HEK293 (cell line): Measurements from ENCODE around the gene IGFBPL1.

Source experiments
- CTCF ChIA-PET: fragments of 350-600 bp; formaldehyde crosslinking; extraction: SDS; loops from one replicate; lab custom pipeline; 2021; ENCODE audit warnings: antibody characterized with exemption; lab: Yijun Ruan, JAX
- POLR2A ChIA-PET: fragments of 300-600 bp; formaldehyde crosslinking; extraction: SDS; loops from one replicate; lab custom pipeline; 2020; ENCODE audit warnings: antibody characterized with exemption, inconsistent platforms; lab: Yijun Ruan, JAX
- H3K27ac ChIP-seq: fragments of 200-500 bp; sonication (Bioruptor generic); 2 replicates; pipeline ENCODE4 v1.5.1; 2014; ENCODE audit warnings: low read depth, low read length, control low read depth, inconsistent platforms; ENCODE audit errors: extremely low read depth
- H3K36me3 ChIP-seq, 2 experiments: fragments of 200-500 bp in 1 of 2; sonication (Bioruptor generic) in 1 of 2; 1 replicate in 1 of 2; 2 replicates in 1 of 2; pipeline ENCODE4 v1.5.1; 2014 to 2017; ENCODE audit warnings: inconsistent platforms in 2 of 2, low read length in 2 of 2; ENCODE audit not compliant: control insufficient read depth in 2 of 2, insufficient read depth in 1 of 2
- H3K4me1 ChIP-seq: fragments of 200-500 bp; sonication (Bioruptor generic); 2 replicates; pipeline ENCODE4 v1.5.1; 2014; ENCODE audit warnings: mild to moderate bottlenecking, low read length, inconsistent platforms; ENCODE audit not compliant: control insufficient read depth, insufficient read depth
- H3K4me3 ChIP-seq: 2 replicates; pipeline ENCODE4 v1.5.1; 2011; ENCODE audit warnings: low read depth, mild to moderate bottlenecking, control low read depth, low read length, moderate library complexity
- H3K9me3 ChIP-seq: fragments of 200-500 bp; sonication (Bioruptor generic); 2 replicates; pipeline ENCODE4 v1.5.1; 2014; ENCODE audit warnings: low read depth, low read length, inconsistent platforms; ENCODE audit not compliant: control insufficient read depth, insufficient read depth
- HOXA7 ChIP-seq: sonication (generic); formaldehyde crosslinking; IDR thresholded peaks from 2 replicates; pipeline ENCODE4 v1.8.1; 2022; ENCODE audit warnings: missing genetic modification reagents, borderline replicate concordance
- TCF7L2 ChIP-seq: IDR thresholded peaks from 2 replicates; pipeline ENCODE4 v1.6.1; 2011; ENCODE audit warnings: low read depth, mild to moderate bottlenecking, inconsistent platforms, low read length, moderate library complexity, borderline replicate concordance
- ZNF140 ChIP-seq: fragments of 450-650 bp; formaldehyde crosslinking; IDR thresholded peaks from 2 replicates; pipeline ENCODE4 v1.5.1; 2016; ENCODE audit warnings: missing biosample characterization, missing genetic modification characterization
- ZNF202 ChIP-seq: fragments of 450-650 bp; formaldehyde crosslinking; IDR thresholded peaks from 2 replicates; pipeline ENCODE4 v1.5.1; 2016; ENCODE audit warnings: missing biosample characterization, missing genetic modification characterization, borderline replicate concordance
- ZNF274 ChIP-seq, 2 experiments: fragments of 200-500 bp in 1 of 2; fragments of 450-650 bp in 1 of 2; sonication (Bioruptor generic) in 1 of 2; formaldehyde crosslinking in 1 of 2; IDR thresholded peaks; 2 replicates each; pipeline versions ENCODE4 v1.5.1 to v1.6.1; 2014 to 2016; ENCODE audit warnings: borderline replicate concordance in 1 of 2, inconsistent platforms in 1 of 2, low read length in 1 of 2, missing biosample characterization in 1 of 2, missing genetic modification characterization in 1 of 2
- ZNF341 ChIP-seq: fragments of 450-650 bp; formaldehyde crosslinking; IDR thresholded peaks from 2 replicates; pipeline ENCODE4; 2016; ENCODE audit warnings: low read depth, missing biosample characterization, missing genetic modification characterization
- ZNF596 ChIP-seq: fragments of 450-650 bp; IDR thresholded peaks from 2 replicates; pipeline ENCODE4 v1.5.0; 2018; ENCODE audit warnings: missing biosample characterization, mild to moderate bottlenecking, missing genetic modification characterization, moderate library complexity
- ZNF677 ChIP-seq: fragments of 450-650 bp; IDR thresholded peaks from 2 replicates; pipeline ENCODE4 v1.5.0; 2018; ENCODE audit warnings: missing biosample characterization, mild to moderate bottlenecking, missing genetic modification characterization, moderate library complexity
- ZNF792 ChIP-seq: fragments of 450-650 bp; formaldehyde crosslinking; IDR thresholded peaks from 2 replicates; pipeline ENCODE4 v1.5.1; 2016; ENCODE audit warnings: missing biosample characterization, missing genetic modification characterization
- ZNF843 ChIP-seq: fragments of 450-650 bp; formaldehyde crosslinking; IDR thresholded peaks from 2 replicates; pipeline ENCODE4 v1.5.1; 2016; ENCODE audit warnings: missing biosample characterization, missing genetic modification characterization
- TF ChIP-seq, protein P1 (sequence below): fragments of 450-650 bp; formaldehyde crosslinking; IDR thresholded peaks from 2 replicates; pipeline ENCODE4 v1.5.1; 2016; ENCODE audit warnings: missing biosample characterization, missing genetic modification characterization, borderline replicate concordance
- TF ChIP-seq, protein P2 (sequence below): fragments of 450-650 bp; formaldehyde crosslinking; IDR thresholded peaks from 2 replicates; pipeline ENCODE4 v1.5.1; 2016; ENCODE audit warnings: missing biosample characterization, missing genetic modification characterization, borderline replicate concordance

IGFBPL1 gene

DNA sequence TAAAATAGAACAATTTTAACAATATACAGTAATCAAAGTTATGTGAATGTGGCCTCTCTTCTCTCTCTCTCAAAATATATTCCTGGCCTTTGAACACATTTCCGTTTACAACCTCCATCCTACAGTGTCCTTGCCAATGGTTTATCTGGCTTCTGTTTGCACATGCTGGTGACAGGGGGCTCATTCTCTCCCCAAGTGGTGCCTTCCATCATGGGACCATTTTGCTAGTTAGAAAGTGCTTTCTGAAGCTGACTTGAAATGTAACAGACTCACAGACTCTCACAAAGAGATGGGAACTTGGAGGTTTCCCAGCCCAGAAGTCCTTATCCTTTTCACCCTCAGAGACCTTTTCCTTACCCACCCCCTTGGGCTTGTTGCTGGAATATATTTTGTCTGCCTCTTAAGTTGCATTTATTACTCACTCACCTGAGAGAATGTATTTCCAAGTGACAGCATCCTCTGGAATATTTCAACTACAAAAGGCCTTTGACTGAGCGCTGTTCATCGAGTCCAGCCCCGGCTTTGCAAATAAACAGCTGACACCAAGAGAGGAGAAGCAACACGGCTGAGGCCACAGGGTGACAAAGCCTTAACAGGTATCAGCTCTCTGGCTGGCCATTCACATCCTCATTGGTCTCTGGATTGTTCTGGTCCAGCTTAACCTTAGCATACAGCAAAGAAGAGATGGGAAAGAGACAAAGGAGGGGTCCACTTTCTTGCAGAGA, 49.2 kb downstream of the IGFBPL1 start:
- no peaks in the 10 kb centered on the region for H3K9me3 ChIP-seq
- H3K4me1 ChIP-seq: no peaks in the 10 kb centered on the region
- TF ChIP-seq ZNF202 (tag by site-specific recombination) (no peak), ZNF792 (tag by site-specific recombination) (no peak), ZNF677 (tag by site-specific recombination) (no peak)
- TF ChIP-seq, protein P1, sequence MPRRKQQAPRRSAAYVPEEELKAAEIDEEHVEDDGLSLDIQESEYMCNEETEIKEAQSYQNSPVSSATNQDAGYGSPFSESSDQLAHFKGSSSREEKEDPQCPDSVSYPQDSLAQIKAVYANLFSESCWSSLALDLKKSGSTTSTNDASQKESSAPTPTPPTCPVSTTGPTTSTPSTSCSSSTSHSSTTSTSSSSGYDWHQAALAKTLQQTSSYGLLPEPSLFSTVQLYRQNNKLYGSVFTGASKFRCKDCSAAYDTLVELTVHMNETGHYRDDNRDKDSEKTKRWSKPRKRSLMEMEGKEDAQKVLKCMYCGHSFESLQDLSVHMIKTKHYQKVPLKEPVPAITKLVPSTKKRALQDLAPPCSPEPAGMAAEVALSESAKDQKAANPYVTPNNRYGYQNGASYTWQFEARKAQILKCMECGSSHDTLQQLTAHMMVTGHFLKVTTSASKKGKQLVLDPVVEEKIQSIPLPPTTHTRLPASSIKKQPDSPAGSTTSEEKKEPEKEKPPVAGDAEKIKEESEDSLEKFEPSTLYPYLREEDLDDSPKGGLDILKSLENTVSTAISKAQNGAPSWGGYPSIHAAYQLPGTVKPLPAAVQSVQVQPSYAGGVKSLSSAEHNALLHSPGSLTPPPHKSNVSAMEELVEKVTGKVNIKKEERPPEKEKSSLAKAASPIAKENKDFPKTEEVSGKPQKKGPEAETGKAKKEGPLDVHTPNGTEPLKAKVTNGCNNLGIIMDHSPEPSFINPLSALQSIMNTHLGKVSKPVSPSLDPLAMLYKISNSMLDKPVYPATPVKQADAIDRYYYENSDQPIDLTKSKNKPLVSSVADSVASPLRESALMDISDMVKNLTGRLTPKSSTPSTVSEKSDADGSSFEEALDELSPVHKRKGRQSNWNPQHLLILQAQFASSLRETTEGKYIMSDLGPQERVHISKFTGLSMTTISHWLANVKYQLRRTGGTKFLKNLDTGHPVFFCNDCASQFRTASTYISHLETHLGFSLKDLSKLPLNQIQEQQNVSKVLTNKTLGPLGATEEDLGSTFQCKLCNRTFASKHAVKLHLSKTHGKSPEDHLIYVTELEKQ (tag by site-specific recombination): no peak
- TF ChIP-seq, all 188 proteins: peak for 0
- Histone ChIP-seq H3K36me3 (no peaks in the 10 kb centered on the region), H3K4me3 (no peak overlapping the region), H3K27ac (no peak overlapping the region)
- ChIA-PET CTCF (interaction anchor here (0.6 to 0.8 kb wide), 4 partner anchors 26 to 1285 kb away, joined by 3 to 5 read pairs (median 4); no protein-coding TSS in a partner anchor), POLR2A (no interaction called here)

DNA sequence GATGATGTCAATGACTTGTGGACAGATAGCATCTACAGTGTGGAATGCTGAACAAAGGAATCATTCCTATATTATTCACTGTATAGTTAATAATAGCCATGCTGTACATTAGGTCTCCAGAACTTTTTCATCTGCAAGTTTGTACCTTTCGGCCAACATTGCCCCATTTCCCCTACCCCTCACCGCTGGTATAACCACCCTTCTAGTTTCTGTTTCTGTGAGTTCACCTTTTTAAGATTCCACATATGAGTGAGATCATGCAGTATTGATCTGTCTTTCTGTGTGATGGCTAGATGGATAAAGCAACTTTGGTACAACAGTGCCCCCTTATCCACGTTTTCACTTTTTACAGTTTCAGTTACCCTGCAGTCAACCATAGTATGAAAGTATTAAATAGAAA, 50.6 kb downstream of the IGFBPL1 start:
- no peaks in the 10 kb centered on the region for H3K4me1 ChIP-seq
- H3K36me3 ChIP-seq: no peaks in the 10 kb centered on the region
- no peak overlapping the region for H3K27ac ChIP-seq
- no peaks in the 10 kb centered on the region for H3K9me3 ChIP-seq
- TF ChIP-seq ZNF341 (tag by site-specific recombination) (no peak), TCF7L2 (no peak), ZNF596 (no peak), HOXA7 (CRISPR knock-in tag) (no peak)
- CTCF ChIA-PET: interaction anchor here (0.8 to 1.1 kb wide), 2 partner anchors 27 to 44 kb away, joined by 3 to 8 read pairs; no protein-coding TSS in a partner anchor
- no peak overlapping the region for H3K4me3 ChIP-seq
- POLR2A ChIA-PET: no interaction called here

DNA sequence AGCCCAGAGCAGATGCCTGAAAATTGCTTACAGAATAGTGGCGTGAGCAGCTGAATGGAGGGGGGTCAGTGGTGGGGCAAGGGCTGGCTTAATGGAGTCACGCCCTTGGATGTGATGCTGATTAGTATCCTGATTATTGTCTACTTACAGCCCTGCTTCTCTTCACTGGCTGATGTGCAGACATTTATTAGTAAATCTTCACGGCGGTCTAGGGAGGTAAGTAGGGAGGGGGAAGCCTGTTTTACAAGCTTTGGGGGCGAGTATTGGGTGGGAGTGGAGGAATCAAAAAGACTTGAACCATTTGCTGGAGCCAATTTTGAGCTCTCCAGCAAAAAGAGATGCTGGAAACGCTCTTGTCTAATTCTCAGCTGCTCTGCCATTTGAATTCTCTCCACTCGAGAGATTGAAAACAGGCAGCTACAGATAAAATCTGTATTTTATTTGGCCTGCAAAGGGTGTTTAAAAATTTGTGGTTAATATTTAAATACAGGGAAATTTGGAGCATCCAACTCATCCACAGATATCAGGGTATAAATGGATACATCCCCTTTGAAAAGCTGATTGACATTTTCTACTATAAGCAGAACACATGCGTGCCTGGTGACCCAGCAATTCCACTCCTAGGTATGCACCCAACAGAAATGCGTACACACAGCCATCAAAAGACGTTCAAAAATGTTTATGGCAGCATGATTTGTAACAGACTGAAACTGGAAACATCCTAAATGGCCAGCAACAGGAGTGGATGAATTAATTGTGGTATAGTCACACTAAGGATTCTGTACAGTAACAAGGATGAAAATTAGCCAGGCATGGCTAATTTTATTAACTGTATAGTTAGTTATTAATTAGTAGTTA, 51.3 kb downstream of the IGFBPL1 start:
- Histone ChIP-seq H3K4me1 (no peaks in the 10 kb centered on the region), H3K27ac (no peak overlapping the region), H3K36me3 (no peaks in the 10 kb centered on the region), H3K4me3 (no peak overlapping the region), H3K9me3 (no peaks in the 10 kb centered on the region)
- CTCF ChIA-PET: interaction anchor here (0.5 to 1.9 kb wide), 7 partner anchors 11 to 791 kb away, joined by 3 to 13 read pairs (median 6); no protein-coding TSS in a partner anchor
- TF ChIP-seq ZNF140 (0 out of 2 replicates have a peak, but pooled peaks have one; percentile 14), ZNF843 (no peak), ZNF341 (tag by site-specific recombination) (no peak), ZNF274 (IDR thresholded peaks at IDR 0.05; ENCODE audit: low read length) (no peak), ZNF274 (tag by site-specific recombination; IDR thresholded peaks at IDR 0.05; ENCODE audit: borderline replicate concordance) (no peak)
- TF ChIP-seq, protein P2, sequence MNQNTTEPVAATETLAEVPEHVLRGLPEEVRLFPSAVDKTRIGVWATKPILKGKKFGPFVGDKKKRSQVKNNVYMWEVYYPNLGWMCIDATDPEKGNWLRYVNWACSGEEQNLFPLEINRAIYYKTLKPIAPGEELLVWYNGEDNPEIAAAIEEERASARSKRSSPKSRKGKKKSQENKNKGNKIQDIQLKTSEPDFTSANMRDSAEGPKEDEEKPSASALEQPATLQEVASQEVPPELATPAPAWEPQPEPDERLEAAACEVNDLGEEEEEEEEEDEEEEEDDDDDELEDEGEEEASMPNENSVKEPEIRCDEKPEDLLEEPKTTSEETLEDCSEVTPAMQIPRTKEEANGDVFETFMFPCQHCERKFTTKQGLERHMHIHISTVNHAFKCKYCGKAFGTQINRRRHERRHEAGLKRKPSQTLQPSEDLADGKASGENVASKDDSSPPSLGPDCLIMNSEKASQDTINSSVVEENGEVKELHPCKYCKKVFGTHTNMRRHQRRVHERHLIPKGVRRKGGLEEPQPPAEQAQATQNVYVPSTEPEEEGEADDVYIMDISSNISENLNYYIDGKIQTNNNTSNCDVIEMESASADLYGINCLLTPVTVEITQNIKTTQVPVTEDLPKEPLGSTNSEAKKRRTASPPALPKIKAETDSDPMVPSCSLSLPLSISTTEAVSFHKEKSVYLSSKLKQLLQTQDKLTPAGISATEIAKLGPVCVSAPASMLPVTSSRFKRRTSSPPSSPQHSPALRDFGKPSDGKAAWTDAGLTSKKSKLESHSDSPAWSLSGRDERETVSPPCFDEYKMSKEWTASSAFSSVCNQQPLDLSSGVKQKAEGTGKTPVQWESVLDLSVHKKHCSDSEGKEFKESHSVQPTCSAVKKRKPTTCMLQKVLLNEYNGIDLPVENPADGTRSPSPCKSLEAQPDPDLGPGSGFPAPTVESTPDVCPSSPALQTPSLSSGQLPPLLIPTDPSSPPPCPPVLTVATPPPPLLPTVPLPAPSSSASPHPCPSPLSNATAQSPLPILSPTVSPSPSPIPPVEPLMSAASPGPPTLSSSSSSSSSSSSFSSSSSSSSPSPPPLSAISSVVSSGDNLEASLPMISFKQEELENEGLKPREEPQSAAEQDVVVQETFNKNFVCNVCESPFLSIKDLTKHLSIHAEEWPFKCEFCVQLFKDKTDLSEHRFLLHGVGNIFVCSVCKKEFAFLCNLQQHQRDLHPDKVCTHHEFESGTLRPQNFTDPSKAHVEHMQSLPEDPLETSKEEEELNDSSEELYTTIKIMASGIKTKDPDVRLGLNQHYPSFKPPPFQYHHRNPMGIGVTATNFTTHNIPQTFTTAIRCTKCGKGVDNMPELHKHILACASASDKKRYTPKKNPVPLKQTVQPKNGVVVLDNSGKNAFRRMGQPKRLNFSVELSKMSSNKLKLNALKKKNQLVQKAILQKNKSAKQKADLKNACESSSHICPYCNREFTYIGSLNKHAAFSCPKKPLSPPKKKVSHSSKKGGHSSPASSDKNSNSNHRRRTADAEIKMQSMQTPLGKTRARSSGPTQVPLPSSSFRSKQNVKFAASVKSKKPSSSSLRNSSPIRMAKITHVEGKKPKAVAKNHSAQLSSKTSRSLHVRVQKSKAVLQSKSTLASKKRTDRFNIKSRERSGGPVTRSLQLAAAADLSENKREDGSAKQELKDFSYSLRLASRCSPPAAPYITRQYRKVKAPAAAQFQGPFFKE: no peak
- POLR2A ChIA-PET: no interaction called here
